GM21529 (cell line): ENCODE data around the gene TBKBP1.

Experiments used
- ATAC-seq: cut with Tn5 transposase; IDR thresholded peaks from one replicate; pipeline ENCODE4 v1.9.1; 2021; ENCODE audit not compliant: unreplicated experiment

The TBKBP1 gene

DNA sequence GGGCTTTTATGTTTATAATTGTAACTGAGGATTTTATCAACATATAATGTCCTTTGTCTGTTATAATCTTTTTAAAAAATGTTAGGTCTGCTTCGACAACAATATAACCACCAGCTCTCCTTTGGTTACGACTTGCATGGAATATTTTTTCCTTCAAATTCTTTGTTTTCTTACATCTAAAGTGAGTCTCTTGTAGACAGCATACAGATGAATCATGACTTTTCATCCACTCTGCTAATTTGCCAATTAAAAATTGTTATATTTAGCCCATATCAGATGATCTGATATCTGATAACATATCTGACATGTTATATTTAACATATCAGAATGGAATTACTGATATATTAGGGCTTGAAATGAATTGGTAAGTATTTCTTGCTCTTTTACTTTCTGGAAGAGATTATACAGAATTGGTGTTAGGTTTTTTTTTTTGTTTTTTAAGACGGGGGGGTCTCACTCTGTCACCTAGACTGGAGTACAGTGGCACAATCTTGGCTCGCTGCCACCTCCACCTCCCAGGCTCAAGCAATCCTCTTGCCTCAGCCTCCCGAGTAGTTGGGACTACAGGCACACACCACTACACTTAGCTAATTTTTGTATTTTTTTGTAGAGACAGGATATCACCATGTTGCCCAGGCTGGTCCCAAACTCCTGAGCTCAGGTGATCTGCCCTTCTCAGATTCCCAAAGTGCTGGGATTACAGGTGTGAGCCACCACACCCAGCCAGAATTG is 66.6 kb downstream of the TBKBP1 start:
- no peak for ATAC-seq
